A549 treated with AZD2906 at 1 μM for 4 hours (cell line): ENCODE measurements around the gene FAM76B. TPM values are rescaled to one million over a fixed set of nuclear protein-coding genes. Genes with fewer than 3 reads are reported as not detected.

Experiments used
- total RNA-seq: library from RNA; stranded (reverse); fragments of 200-300 nt; extraction: Qiagen RNA extraction; gene quantifications from 5 replicates; pipeline ENCODE4 v1.2.3, GENCODE V29; 2022

Gene FAM76B
- total RNA-seq = 7.0 to 8.5 TPM (median 8.2 TPM) in 5 replicates

DNA sequence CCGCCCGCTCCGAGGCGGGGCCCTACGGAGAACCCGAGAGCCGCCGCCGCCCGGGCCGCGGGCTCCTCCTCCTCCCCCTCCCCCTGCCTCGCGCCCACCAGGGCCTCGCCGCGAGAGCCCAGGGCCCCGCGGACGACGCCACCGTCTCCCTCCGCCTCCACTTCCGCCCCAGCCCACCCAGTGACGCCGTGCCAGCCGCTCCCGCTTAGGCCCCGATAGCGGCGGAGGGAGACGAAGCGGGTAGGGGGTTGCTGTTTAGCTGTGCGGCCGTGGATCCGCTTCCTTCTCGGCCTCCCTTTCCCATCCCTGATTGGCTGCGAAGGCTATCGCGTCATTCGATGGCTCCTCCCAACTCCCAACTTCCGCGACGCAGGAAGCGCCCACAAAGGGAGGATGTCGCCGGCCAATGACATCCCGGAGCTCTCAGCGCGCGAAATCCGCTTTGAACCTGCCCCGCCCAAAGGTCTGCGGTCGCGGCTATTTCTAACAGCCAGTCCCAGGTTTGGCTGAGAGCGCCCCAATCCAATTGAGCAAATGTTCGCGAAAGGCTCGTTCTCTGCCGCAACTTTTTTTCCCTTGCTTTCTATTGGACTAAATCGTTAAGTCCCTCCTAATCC, at the start of gene FAM76B:
Gene FAM76B (minus strand): TSS at position 277 of the 617 bp plus-strand sequence. CDS start 304 bp downstream, outside the sequence.

DNA sequence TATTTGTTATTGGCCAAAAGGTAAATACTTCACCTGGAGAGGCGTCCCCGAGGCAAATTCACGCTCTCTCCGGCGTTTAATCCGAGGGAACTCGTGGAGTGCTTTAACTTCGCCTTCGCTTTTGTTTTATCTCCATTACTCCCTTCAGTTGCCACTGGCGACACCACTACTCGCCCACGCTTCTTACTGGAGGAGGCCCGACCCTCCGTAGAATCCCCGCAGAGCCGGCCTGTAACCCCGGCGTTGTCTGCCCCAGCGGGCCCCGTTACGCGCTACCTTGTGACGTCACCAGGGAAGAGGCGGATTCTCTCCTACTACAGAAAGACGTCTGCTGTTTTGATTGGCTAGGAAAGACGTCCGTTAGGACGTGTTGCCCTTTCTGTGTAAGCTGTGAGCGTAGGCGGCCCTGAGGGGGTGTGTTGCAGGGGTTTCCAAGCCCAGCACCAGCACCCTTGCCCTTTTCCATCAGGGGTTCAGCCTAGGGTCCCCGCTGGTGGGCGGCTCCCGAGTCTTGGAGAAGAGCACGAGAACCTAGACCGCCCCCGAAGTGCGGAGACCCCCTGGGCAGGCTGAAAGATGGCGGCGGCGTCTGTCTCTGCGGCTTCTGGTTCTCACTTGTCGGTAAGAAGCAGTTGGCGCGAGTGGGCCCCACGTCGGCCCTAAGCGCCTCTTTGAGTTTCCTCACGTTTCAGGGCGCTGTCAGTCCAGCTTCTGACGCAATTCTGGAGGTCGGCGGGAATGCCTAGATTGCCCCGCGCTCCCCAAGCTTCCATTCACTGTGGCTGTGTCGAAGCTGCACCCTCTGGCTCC, 746 bp upstream of the FAM76B start, which contains the start of gene CEP57:
Gene CEP57 (plus strand): TSS at position 376 of the 810 bp plus-strand sequence. CDS start 201 bp downstream, at position 577.

Other genes starting within 250 kb of the FAM76B start
- 11.8 to 16.3 TPM (median 13.7 TPM) in 5 replicates for gene CEP57, start 716 bp upstream of the FAM76B start, total RNA-seq
- 20.3 to 27.7 TPM (median 21.1 TPM) in 5 replicates for gene MTMR2, start 134.3 kb upstream of the FAM76B start, total RNA-seq